Measurements from ENCODE around the gene ARHGAP10.

DNA sequence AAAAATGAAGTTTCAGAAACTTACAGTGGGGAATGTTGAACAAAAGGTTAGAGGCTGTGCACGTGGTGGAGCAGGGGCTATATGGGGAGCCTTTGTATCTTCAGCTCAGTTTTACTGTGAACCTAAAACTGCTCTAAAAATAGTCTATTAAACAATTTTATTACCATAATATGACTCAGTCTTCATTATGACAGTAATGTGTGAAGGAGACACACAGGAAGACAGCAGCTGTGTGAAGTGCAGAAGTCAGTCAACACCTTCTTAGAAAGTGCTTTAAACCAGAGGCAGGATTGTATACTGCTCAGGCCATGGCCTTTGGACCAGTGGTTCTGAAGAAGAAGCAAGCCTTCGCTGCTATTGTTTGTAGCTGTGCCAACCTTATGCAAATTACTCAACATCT lies 89.7 kb downstream of the ARHGAP10 start:
- TF ChIP-seq, protein P1, sequence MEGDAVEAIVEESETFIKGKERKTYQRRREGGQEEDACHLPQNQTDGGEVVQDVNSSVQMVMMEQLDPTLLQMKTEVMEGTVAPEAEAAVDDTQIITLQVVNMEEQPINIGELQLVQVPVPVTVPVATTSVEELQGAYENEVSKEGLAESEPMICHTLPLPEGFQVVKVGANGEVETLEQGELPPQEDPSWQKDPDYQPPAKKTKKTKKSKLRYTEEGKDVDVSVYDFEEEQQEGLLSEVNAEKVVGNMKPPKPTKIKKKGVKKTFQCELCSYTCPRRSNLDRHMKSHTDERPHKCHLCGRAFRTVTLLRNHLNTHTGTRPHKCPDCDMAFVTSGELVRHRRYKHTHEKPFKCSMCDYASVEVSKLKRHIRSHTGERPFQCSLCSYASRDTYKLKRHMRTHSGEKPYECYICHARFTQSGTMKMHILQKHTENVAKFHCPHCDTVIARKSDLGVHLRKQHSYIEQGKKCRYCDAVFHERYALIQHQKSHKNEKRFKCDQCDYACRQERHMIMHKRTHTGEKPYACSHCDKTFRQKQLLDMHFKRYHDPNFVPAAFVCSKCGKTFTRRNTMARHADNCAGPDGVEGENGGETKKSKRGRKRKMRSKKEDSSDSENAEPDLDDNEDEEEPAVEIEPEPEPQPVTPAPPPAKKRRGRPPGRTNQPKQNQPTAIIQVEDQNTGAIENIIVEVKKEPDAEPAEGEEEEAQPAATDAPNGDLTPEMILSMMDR (conservative IDR thresholded peaks at IDR 0.05 in 1 of 2, IDR thresholded peaks at IDR 0.05 in 1 of 2; ENCODE audit: extremely low read depth in 1 of 2, insufficient read depth in 1 of 2, low read depth in 1 of 2, low read length in 2 of 2), result no peak
- TF ChIP-seq EZH2 (IDR thresholded peaks at IDR 0.05; ENCODE audit: borderline replicate concordance, low read length), result no peak
